HL-60/S4 (cell line): ENCODE results near the gene LSP1.

Experiments used
- in situ Hi-C: fragments of 300-500 bp; cut with MboI; formaldehyde crosslinking; loops from 2 replicates; pipeline ENCODE4 v1.14.3; 2022; ENCODE audit warnings: low sequenced_read_pairs

Gene LSP1

GRCh38 chr11:1845561-1846452, 7.1 kb upstream of the LSP1 start:
- in situ Hi-C loops, result loop anchor here (25.0 kb wide), 1 partner anchor 316 kb away; the partner anchor contains the start of genes INS and TH

- in situ Hi-C loops, result loop anchor here (25.0 kb wide), 1 partner anchor 316 kb away; the partner anchor contains the start of genes INS and TH
Observed at GRCh38 chr11:1846453-1846932, 6.4 kb upstream of the LSP1 start.

- in situ Hi-C loops, result loop anchor here (25.0 kb wide), 1 partner anchor 315 kb away; the partner anchor contains the start of genes INS and TH
Observed at GRCh38 chr11:1847006-1847735, 5.7 kb upstream of the LSP1 start.

DNA sequence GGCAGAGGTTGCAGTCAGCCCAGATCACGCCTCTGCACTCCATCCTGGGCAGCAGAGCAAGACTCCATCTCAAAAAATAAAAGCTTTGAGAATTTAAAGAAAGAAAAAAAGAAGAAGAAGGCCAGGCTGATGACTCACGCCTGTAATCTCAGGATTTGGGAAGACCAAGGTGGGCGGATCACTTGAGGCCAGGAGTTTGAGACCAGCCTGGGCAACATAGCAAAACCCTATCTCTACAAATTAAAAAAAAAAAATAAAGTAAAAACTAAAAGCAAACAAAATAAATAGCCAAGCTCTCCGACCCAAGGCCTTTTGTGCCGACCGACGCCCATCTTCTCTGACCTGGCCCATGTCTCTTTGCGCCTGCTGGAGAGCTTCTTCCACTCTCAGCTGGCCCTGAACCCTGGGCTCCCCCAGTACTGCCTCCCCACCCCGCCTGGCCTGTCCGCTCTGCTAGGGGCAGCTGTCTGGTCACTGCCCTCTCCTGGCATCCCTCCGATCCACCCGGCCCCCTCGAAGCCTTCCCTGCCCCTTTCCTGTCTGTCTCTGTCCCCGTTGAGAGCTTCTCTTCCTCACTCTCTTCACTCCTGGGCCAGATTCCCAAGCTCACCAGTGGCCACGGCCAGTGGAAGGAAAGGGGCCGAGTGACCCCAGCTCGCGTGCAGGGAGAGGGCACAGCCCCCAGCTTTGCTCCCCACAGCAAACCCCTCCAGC, 4.8 kb upstream of the LSP1 start:
- in situ Hi-C loops, result loop anchor here (25.0 kb wide), 1 partner anchor 314 kb away; the partner anchor contains the start of genes INS and TH

DNA sequence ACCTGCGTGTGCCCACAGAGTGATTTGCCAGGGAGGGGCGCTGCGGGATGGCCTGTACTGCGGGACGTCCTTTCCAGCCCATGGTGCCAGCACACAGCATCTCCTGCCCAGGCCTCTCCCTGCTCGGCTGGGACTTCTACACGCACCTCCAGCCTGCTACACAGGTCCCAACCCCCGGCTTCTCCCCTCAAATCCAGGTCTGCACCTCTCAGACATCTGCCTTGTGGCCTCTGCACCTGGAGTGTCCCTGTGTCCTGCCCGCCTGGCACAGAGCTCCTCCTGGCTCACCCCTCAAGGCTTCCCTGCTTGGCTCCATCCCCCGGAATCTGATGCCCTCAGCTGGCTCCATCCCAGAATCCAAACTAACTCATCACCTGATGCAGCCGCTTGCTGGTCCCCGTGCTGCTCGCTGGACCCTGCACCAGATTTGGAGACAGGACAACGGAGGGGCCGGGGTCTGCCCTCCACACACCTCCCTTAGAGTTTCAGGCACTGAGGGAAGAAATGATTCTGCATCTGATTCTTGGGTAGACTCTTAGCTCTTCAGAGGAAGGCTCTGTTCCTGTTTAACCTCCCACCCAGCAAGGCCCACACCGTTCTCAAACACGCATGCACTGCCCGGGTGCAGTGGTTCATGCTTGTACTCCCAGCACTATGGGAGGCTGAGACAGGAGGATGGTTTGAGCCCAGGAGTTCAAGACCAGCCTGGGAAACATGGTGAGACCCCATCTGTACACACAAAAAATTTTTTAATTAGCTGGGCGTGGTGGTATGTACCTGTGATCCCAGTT, 4.0 kb upstream of the LSP1 start:
- in situ Hi-C loops, result loop anchor here (25.0 kb wide), 1 partner anchor 313 kb away; the partner anchor contains the start of genes INS and TH

DNA sequence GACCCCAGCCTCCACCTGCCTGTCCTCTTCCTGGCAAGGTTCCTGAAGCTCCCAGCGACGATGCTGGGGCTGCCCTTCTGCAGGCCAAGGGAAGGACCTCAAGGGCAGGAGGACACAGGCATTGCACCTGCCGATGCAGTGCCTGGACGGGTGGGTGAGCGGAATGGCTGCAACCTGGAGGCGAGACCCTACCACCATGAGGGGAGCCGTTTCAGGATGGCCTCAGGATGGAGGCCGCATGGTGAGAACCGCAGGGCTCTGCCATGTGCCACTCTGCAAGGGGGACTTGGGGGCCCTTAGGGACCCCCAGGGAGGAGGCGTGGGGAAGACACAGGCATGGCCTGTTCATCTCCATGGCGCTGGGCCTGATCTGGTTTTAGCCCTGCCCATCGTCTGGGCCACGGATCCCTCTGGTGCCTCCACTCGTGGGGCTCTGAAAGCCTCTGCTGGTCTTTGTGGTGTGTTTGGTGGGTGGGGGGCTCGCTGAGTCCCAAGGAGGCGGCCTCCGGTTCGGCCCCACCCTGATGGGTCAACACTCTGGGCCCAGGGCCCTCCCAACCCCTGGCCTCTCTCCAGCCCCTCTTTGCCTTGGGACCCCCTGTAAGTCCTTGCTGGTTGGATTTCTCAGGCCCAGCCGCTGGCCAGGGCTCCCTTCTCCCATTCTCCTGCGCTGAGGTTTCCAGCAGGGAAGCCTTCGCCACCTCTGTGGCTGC, 1.3 kb upstream of the LSP1 start:
- in situ Hi-C loops, result no loop called here

DNA sequence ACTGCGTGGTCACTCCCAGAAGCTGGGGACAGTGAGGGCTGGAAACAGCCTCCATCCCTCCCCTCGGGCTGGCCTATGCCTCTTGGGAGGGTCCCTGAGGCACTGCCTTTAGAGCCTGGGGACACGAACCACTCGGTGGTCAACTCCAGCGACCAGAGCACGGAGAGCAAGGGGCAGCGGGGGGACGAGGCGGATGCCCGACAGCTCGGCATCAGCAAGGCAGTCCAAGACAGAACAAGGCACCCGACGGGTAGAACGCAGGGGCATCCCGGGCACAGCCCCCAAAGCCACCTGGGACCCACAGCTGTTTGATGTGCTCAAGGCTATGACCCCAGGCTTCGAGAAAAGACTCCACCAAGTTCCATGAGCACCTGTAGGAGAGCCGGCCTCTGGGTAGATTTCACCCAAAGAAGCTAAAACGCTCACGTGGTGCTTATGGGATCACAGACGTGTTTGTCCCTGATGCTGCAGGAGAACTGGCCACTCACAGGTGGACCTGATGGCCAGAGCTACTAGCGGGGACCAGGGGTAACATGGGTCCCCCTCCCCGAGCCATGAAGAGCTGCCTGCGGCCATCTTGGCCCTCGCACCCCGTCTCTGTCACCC, 510 bp upstream of the LSP1 start:
- in situ Hi-C loops, result no loop called here

GRCh38 chr11:1853376-1854131, 670 bp downstream of the LSP1 start:
- in situ Hi-C loops, result no loop called here

GRCh38 chr11:1854132-1854948, 1.5 kb downstream of the LSP1 start:
- in situ Hi-C loops, result no loop called here

DNA sequence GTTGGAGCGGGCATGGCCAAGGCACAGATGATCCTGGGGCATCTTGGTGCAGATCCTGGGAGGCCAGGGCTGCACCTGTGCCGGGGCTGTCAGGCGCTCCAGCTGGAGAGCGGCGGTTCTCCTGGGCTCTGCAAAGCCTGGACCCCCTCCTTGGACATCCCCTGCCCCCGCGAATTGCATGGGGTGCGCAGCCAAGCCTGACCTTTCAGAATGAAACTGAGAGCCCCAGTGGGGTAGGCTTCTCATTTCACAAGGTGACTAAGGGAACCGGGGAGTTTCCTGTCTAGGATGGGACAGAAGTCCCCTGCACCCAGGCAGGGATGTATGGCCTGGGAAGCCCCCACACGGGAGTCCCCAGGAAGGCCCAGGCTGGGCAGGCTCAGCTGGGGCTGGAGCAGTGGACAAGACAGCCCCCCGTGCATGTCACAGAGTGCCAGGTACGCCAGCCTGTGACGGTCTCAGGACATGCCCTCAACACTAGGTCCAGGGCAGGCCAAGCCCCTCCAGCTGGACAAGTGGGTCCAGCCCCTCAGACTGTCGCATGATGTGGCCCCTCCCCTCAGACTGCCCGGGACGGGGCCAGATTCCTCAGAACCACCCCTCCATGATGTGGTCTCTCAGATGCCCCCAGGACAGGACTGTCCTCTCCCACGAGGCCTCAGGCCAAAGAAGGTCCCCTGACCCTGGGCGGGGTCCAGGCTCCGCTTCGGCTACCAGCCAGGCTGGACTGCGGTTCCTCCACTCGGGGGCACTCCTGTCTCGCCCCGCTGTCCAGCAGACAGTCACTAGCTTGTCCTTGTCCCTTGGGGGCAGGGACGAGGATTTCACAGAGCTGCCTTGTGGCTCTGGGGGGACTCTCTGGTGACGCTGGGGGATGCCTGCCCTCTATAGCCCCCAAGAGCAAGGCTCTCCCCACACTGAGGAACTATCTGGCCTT, 2.3 kb downstream of the LSP1 start:
- in situ Hi-C loops, result no loop called here

- in situ Hi-C loops, result no loop called here
Observed at GRCh38 chr11:1855886-1856265, 3.0 kb downstream of the LSP1 start.

GRCh38 chr11:1856306-1857005, 3.6 kb downstream of the LSP1 start:
- in situ Hi-C loops, result no loop called here

DNA sequence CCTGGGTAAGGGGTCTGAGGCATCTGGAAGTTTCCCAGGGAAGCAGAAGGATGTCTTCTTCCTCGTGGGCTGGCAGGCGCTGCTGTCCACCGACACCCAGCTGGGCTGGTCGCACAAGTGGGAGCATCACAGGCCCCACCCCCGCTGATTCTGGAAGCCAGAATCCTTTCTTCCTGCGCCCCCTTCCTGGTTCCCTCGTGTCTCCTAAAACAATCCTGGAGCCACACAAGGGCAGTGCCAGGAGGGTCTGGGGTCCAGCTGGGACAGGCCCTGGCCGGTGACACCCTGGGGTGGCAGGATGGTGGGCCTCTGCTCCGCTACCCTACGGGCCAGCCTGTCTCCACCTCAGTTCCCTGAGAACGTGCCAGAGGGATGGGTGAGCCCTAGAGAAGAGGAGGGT, 4.2 kb downstream of the LSP1 start:
- in situ Hi-C loops, result no loop called here

DNA sequence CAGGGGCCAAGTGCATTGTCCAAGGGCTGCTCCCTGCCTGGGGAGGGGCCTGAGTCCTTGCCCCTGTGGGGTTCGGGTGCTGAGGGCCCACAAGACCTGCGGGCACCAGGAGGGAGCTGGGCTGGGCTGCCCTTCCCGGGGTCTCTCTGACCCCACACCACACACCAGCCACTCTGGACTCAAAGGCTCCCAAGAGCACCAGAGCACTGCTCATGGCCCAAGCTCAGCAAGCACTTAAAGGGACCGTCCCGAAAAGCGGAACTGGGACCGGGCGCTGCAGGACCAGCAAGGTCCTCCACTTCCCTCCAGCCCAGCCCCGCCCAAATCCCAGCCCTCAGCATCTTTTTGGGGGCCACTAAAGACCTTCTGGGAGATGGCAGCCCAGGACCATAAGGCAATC, 5.3 kb downstream of the LSP1 start:
- in situ Hi-C loops, result no loop called here

- in situ Hi-C loops, result no loop called here
Observed at GRCh38 chr11:1858576-1858975, 5.7 kb downstream of the LSP1 start.

DNA sequence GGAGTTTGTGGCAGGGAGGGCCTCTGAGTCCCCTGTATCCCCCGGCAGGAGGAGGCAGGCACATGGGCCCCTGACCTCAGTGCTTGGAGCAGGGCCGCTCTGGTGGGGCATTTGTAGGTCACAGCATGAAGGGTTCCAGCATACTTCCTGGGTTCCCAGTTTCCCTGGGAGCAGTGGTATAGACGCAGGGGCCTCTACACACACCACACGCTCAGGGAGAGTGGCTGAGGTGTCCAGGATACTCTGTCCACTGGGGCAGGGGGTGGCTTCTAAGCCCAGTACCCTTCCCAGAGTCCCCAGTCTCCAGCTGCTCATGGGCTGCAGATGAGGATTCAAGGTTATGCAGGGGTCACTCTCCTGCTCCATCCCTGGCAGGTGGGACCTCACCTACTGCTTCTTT, 6.1 kb downstream of the LSP1 start:
- in situ Hi-C loops, result no loop called here
